ENCODE data around the gene TRIO. TPM values are rescaled to one million over a fixed set of nuclear protein-coding genes. Genes with fewer than 3 reads are reported as not detected.

The TRIO gene
- total and polyA plus RNA-seq, 10 of the 15 experiments (the other 5 are each of a cell fraction or from before 2014, with no cell fraction given) = 5.1 to 96.4 (median 44.6) TPM

- no peak for TF ChIP-seq ZBTB40 (IDR thresholded peaks at IDR 0.05; ENCODE audit: borderline replicate concordance)
- TF ChIP-seq SRF (IDR thresholded peaks at IDR 0.05; ENCODE audit: low read depth in 2 of 2, low read length in 2 of 2) = no peak
- TF ChIP-seq MEF2A (IDR thresholded peaks at IDR 0.05; ENCODE audit: insufficient read depth, low read depth, low read length) = no peak
- no peak for TF ChIP-seq ZNF274 (IDR thresholded peaks at IDR 0.05; ENCODE audit: insufficient read depth, insufficient read length)
- TF ChIP-seq CBX5 (IDR thresholded peaks at IDR 0.05; ENCODE audit: low read depth) = 0 out of 2 replicates have a peak, but pooled peaks have one; percentile 18
- 0 out of 2 replicates have a peak, but pooled peaks have one; percentile 41 for TF ChIP-seq POLR2AphosphoS2 (IDR thresholded peaks at IDR 0.05; ENCODE audit: low read depth, low read length)
- no peak for TF ChIP-seq ELK1 (IDR thresholded peaks at IDR 0.05; ENCODE audit: low read depth, low read length)
- TF ChIP-seq POLR2A (IDR thresholded peaks at IDR 0.05; ENCODE audit: low read depth, low read length) = peak; percentile 66; the same call in 1 of the 2 replicates
- TF ChIP-seq TCF3 (IDR thresholded peaks at IDR 0.05; ENCODE audit: borderline replicate concordance, insufficient read depth, low read depth, low read length) = no peak
- peak; percentile 77; the same call in 1 of the 2 replicates for TF ChIP-seq SPI1 (IDR thresholded peaks at IDR 0.05; ENCODE audit: borderline replicate concordance, insufficient read depth, low read depth, low read length)
- TF ChIP-seq, protein P1, sequence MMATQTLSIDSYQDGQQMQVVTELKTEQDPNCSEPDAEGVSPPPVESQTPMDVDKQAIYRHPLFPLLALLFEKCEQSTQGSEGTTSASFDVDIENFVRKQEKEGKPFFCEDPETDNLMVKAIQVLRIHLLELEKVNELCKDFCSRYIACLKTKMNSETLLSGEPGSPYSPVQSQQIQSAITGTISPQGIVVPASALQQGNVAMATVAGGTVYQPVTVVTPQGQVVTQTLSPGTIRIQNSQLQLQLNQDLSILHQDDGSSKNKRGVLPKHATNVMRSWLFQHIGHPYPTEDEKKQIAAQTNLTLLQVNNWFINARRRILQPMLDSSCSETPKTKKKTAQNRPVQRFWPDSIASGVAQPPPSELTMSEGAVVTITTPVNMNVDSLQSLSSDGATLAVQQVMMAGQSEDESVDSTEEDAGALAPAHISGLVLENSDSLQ (IDR thresholded peaks at IDR 0.05) = peak; percentile 98
- TF ChIP-seq DPF2 (IDR thresholded peaks at IDR 0.05) = peak; percentile 80
- peak; percentile 72 for TF ChIP-seq NBN (IDR thresholded peaks at IDR 0.05)
- peak; percentile 74 for TF ChIP-seq IKZF1 (conservative IDR thresholded peaks at IDR 0.05)
- TF ChIP-seq CEBPZ (IDR thresholded peaks at IDR 0.05; ENCODE audit: low read depth, low read length) = no peak
- TF ChIP-seq ZNF384 (IDR thresholded peaks at IDR 0.05; ENCODE audit: borderline replicate concordance, low read depth, low read length) = no peak; the same call in 1 of the 2 replicates
These were observed 1.7 kb downstream of the TRIO start (continued) for GRCh38 chr5:14144586-14145434.
